Suprapubic skin (tissue), 4 donors: ENCODE results near the gene KRTAP5-1. TPM values are rescaled to one million over a fixed set of nuclear protein-coding genes. Genes with fewer than 3 reads are reported as not detected.
"Not testable (repeated sequence)": the region's sequence is repeated elsewhere in the genome, so short reads cannot be mapped to it uniquely, and the experiment has no call there.

Experiments
- DNase-seq, 2 donors: peaks; one replicate each; pipeline ENCODE4 v3.0.0-alpha.2; 2019; ENCODE audit warnings: low spot score in 2 of 2
- H3K27ac ChIP-seq: fragments of 200-600 bp; sonication (generic); one replicate; pipeline ENCODE4 v1.5.1; 2019
- H3K27me3 ChIP-seq: fragments of 200-600 bp; sonication (generic); one replicate; pipeline ENCODE4 v1.5.1; 2019
- H3K36me3 ChIP-seq: fragments of 200-600 bp; sonication (generic); one replicate; pipeline ENCODE4 v1.5.1; 2019
- H3K4me1 ChIP-seq: fragments of 200-600 bp; sonication (generic); one replicate; pipeline ENCODE4 v1.5.1; 2019
- H3K4me3 ChIP-seq: fragments of 200-600 bp; sonication (generic); one replicate; pipeline ENCODE4 v1.5.1; 2019; ENCODE audit warnings: mild to moderate bottlenecking
- H3K9me3 ChIP-seq: fragments of 200-600 bp; sonication (generic); one replicate; pipeline ENCODE4 v1.5.1; 2019
- EP300 ChIP-seq: sonication (generic); formaldehyde crosslinking; IDR thresholded peaks from one replicate; pipeline ENCODE4 v1.6.1; 2017; ENCODE audit warnings: antibody characterized with exemption
- POLR2A ChIP-seq, 2 donors: fragments of 450-650 bp; IDR thresholded peaks; one replicate each; pipeline ENCODE4 v1.6.1; 2017; ENCODE audit warnings: antibody characterized with exemption in 2 of 2, mild to moderate bottlenecking in 2 of 2, moderate library complexity in 2 of 2
- POLR2AphosphoS5 ChIP-seq, 3 donors: sonication (generic); formaldehyde crosslinking; IDR thresholded peaks; one replicate each; pipeline ENCODE4 v1.6.1; 2017; ENCODE audit warnings: antibody characterized with exemption in 3 of 3
- WGBS: methylation state at CpG from one replicate; pipeline ENCODE4 v1.1.5; 2018; 5-methylcytosine and 5-hydroxymethylcytosine counted together
- total RNA-seq, 4 donors: library from RNA; depleted of rRNA; stranded (reverse); fragments of >200 nt; gene quantifications; one replicate each; pipeline ENCODE4 v1.1.0, GENCODE V29; 2016
- TF ChIP-seq, protein P1 (sequence below), 2 donors: fragments of 200-600 bp in 1 of 2; fragments of 450-650 bp in 1 of 2; sonication (generic) in 1 of 2; IDR thresholded peaks; one replicate each; pipeline ENCODE4 v1.5.1; 2016 to 2019; ENCODE audit warnings: antibody characterized with exemption in 2 of 2, mild to moderate bottlenecking in 1 of 2, moderate library complexity in 1 of 2

KRTAP5-1 gene
- total RNA-seq, 4 donors from 2014 or later: 1.0 to 1.2 TPM; not detected in 2

DNA sequence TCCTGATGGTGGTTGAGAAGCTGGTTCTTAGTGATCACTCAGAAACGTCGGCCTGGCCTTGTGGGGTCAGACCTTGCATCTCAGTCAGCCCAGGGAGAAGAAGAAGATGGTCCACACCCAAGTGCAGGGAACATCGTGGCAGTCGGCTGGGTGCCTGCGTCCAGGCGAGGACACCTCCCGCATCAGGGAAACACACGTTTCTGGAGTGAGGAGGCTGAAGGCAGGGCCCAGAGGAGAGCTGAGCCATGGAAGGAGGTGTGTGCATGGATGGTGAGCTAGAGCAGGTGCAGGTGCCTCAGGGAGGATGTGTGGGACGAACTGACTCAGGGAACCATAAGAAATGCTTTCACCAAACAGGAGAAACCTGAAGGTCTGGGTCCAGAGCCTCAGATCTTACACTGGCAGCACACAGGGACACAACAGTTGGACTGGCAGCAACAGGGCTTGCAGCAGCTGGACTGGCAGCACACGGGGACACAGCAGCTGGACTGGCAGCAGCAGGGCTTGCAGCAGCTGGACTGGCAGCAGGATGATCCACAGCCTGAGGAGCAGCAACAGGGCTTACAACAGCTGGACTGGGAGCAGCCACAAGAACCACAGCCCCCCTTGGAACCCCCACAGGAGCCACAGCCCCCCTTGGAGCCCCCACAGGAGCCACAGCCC, 12.4 kb upstream of the KRTAP5-1 start:
- Histone ChIP-seq H3K9me3 (no peaks in the 10 kb centered on the region), H3K36me3 (no peaks in the 10 kb centered on the region), H3K4me1 (no peaks in the 10 kb centered on the region), H3K27ac (no peak overlapping the region), H3K27me3 (peaks cover 47% of the 10 kb centered on the region), H3K4me3 (no peak overlapping the region)
- no peak for DNase-seq
- TF ChIP-seq, protein P1, sequence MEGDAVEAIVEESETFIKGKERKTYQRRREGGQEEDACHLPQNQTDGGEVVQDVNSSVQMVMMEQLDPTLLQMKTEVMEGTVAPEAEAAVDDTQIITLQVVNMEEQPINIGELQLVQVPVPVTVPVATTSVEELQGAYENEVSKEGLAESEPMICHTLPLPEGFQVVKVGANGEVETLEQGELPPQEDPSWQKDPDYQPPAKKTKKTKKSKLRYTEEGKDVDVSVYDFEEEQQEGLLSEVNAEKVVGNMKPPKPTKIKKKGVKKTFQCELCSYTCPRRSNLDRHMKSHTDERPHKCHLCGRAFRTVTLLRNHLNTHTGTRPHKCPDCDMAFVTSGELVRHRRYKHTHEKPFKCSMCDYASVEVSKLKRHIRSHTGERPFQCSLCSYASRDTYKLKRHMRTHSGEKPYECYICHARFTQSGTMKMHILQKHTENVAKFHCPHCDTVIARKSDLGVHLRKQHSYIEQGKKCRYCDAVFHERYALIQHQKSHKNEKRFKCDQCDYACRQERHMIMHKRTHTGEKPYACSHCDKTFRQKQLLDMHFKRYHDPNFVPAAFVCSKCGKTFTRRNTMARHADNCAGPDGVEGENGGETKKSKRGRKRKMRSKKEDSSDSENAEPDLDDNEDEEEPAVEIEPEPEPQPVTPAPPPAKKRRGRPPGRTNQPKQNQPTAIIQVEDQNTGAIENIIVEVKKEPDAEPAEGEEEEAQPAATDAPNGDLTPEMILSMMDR (IDR thresholded peaks at IDR 0.05): no peak
- TF ChIP-seq EP300 (no peak), POLR2A (IDR thresholded peaks at IDR 0.05) (no peak), POLR2AphosphoS5 (IDR thresholded peaks at IDR 0.05) (no peak)
- WGBS: 78% methylated on average over 10 of the region's 10 CpGs

DNA sequence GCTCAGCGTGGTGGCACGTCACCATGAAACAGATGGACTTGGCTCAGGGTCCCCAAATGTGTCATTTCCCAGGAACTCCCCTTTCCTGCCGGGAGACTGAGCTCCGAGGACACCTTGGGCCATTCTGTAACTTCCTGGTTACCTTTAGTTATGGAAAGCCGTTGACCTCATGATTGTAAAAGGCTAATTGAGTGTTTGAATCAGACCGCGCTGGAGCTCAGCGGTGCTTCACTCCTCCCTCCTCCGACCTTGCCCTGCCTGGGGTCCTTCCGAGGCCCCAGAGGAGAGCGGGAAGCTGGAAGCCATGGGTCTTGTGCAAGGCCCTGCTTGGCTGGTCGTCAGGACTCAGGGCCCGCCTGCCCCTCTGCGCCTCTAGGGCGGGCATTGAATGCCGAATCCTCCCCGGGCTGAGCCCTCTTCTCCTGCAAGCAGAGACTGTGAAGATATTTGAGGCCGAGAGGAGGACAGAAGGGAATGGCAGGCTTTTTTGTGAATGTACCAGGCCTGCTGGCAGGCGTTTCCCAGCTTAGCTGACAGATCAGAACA, 11.6 kb upstream of the KRTAP5-1 start:
- H3K27me3 ChIP-seq: peaks cover 56% of the 10 kb centered on the region
- not testable (repeated sequence) for H3K9me3 ChIP-seq, H3K27ac ChIP-seq, H3K36me3 ChIP-seq, DNase-seq, H3K4me3 ChIP-seq, H3K4me1 ChIP-seq
- WGBS: 72% methylated on average over 11 of the region's 19 CpGs

DNA sequence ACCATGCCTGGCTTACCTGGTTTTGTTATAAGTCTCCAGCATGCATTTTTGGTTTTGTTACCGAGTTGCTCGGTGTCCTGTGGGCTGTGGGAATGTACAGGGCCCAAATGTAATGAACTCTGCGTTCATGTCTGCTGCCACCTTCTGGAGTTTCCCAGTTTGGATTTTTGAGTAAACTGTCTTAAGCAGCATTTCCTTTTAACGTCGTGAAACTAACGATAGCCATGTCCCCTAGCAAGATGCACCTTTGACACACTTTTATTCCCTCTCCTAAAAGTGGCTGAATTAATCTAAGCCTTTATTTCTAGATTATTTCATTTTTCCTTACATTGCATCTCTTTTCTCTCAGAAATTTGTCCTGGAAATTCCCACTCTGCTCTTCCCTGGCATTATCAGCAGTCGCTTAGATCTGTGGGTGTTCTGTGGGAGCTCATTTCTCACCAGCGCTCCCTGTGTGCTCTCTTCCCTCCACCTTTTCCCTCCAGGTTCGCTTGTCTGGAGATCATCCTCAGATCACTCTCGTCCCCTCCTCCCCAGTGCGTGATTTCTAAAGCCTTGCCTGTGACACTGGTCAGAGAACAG, 11.0 kb upstream of the KRTAP5-1 start:
- not testable (repeated sequence) for DNase-seq, H3K36me3 ChIP-seq, H3K4me3 ChIP-seq, H3K9me3 ChIP-seq, H3K27ac ChIP-seq, H3K4me1 ChIP-seq
- H3K27me3 ChIP-seq: peaks cover 54% of the 10 kb centered on the region
- WGBS: 67% methylated on average over 11 of the region's 11 CpGs

DNA sequence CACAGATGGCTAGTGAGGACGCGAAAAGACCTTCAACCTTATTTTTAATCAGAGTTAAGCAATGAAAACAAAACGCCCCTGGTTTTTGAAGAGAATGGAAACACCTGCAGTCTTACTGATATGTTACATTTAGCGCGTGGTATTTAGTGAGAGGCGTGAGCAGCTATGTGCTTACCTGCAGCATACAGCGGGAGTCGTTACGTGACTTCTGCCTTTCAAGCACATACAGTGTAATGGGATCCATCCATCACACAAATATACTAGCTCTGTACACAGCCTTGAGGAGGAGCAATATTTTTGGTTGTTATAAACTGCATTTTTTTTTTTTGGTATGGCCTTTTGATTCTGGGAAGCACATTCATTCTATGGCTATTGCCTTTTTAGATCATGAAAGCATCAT, 7.5 kb upstream of the KRTAP5-1 start:
- TF ChIP-seq, protein P1 (IDR thresholded peaks at IDR 0.05): no peak
- Histone ChIP-seq H3K27ac (no peak overlapping the region), H3K4me1 (peaks cover 10% of the 10 kb centered on the region), H3K4me3 (no peak overlapping the region), H3K9me3 (no peaks in the 10 kb centered on the region), H3K27me3 (peaks cover 41% of the 10 kb centered on the region), H3K36me3 (no peaks in the 10 kb centered on the region)
- WGBS: 88% methylated on average over 9 of the region's 9 CpGs
- no peak for DNase-seq

DNA sequence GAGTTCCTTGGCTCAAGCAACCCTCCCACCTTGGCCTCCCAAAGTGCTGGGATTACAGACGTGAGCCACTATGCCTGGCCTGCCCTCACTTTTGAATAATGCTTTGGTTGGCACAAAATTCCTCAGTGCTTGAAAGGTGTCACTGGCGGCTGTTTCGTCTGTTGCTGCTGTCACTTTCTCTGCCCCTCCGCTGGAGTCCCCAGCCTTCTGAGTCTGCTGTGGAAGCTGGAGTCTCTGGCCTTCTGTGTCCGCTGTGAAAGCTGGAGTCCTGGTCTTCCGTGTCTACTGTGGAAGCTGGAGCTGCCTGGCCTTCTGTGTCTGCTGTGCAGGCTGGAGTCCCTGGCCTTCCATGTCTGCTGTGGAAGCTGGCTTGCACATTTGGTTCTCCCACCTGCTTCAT, 4.9 kb upstream of the KRTAP5-1 start:
- peaks cover 24% of the 10 kb centered on the region for H3K27me3 ChIP-seq
- H3K36me3 ChIP-seq: no peaks in the 10 kb centered on the region
- H3K27ac ChIP-seq: no peak overlapping the region
- WGBS: 97% methylated on average over 5 of the region's 6 CpGs
- DNase-seq: no peak
- H3K4me3 ChIP-seq: no peak overlapping the region
- no peaks in the 10 kb centered on the region for H3K9me3 ChIP-seq
- no peak for TF ChIP-seq POLR2AphosphoS5 (IDR thresholded peaks at IDR 0.05)
- TF ChIP-seq EP300: no peak
- no peak for TF ChIP-seq POLR2A (IDR thresholded peaks at IDR 0.05)
- TF ChIP-seq, protein P1 (IDR thresholded peaks at IDR 0.05): no peak
- H3K4me1 ChIP-seq: peaks cover 10% of the 10 kb centered on the region

DNA sequence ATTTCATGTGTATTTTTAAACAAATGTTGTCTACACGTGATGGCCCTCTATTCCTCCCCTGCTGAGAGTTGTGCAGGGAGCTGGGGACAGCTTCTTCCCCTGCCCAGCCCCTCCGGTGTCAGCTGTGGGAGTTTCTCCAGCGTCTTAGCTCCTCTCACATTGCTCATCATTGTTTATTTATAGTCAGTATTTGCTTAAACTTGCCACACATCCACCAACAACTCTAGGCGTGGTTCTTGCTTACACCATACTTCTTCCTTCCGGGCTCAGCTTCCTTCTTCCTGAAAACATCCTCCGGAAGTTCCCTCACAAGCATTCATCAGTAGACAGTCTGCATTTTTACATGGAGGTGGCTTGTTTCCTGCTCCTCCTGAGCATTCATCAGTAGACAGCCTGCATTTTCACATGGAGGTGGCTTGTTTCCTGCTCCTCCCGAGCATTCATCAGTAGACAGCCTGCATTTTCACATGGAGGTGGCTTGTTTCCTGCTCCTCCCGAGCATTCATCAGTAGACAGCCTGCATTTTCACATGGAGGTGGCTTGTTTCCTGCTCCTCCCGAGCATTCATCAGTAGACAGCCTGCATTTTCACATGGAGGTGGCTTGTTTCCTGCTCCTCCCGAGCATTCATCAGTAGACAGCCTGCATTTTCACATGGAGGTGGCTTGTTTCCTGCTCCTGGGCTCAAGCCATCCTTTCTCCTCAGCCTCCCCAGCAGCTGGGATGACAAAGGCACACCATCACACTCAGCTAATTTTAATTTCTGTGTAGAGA, 4.3 kb upstream of the KRTAP5-1 start:
- H3K4me3 ChIP-seq, H3K36me3 ChIP-seq, DNase-seq, H3K9me3 ChIP-seq, H3K27ac ChIP-seq: not testable (repeated sequence)
- peaks cover 10% of the 10 kb centered on the region for H3K4me1 ChIP-seq
- TF ChIP-seq POLR2AphosphoS5 (IDR thresholded peaks at IDR 0.05): peak in 1 of 3 donors; percentile 20
- H3K27me3 ChIP-seq: peaks cover 26% of the 10 kb centered on the region
- 9% methylated on average over 7 of the region's 10 CpGs for WGBS
